ENCODE data around the gene LAIR2. TPM values are rescaled to one million over a fixed set of nuclear protein-coding genes. Genes with fewer than 3 reads are reported as not detected.
"Not testable (repeated sequence)": the region's sequence is repeated elsewhere in the genome, so short reads cannot be mapped to it uniquely, and the experiment has no call there.

The LAIR2 gene
- polyA plus RNA-seq, 3 donors from 2014 or later: 77.7 to 463 (median 183) TPM

GRCh38 chr19:54492568-54492967 is 10.1 kb upstream of the LAIR2 start:
- no peak overlapping the region for H3K27ac Mint-ChIP-seq
- no peak for DNase-seq
- no peak overlapping the region for H3K4me3 Mint-ChIP-seq
- H3K4me1 Mint-ChIP-seq: peaks cover 15 to 20% of the 10 kb centered on the region in 2 donors
- H3K9me3 Mint-ChIP-seq: peaks cover 0 to 3% (median 0%) of the 10 kb centered on the region in 6 donors
- no peaks in the 10 kb centered on the region for H3K36me3 Mint-ChIP-seq
- peaks cover 3 to 14% (median 12%) of the 10 kb centered on the region in 3 donors for H3K27me3 Mint-ChIP-seq (ENCODE audit: low read depth in 3 of 3)

GRCh38 chr19:54493056-54493455 is 9.6 kb upstream of the LAIR2 start:
- H3K4me3 Mint-ChIP-seq, H3K27ac Mint-ChIP-seq, H3K9me3 Mint-ChIP-seq, H3K36me3 Mint-ChIP-seq, DNase-seq: not testable (repeated sequence)
- Mint-ChIP-seq H3K4me1 (peaks cover 20 to 25% of the 10 kb centered on the region in 2 donors), H3K27me3 (ENCODE audit: low read depth in 3 of 3) (peaks cover 5 to 16% (median 12%) of the 10 kb centered on the region in 3 donors)

GRCh38 chr19:54493967-54494585 is 8.6 kb upstream of the LAIR2 start:
- no peak for DNase-seq
- Mint-ChIP-seq H3K27ac (peak overlapping the region in 1 of 6 donors; percentile 7), H3K27me3 (ENCODE audit: low read depth in 3 of 3) (peaks cover 5 to 17% (median 12%) of the 10 kb centered on the region in 3 donors), H3K9me3 (peaks cover 0 to 4% (median 0%) of the 10 kb centered on the region in 6 donors), H3K4me1 (peaks cover 28 to 34% of the 10 kb centered on the region in 2 donors), H3K36me3 (no peaks in the 10 kb centered on the region), H3K4me3 (no peak overlapping the region)

GRCh38 chr19:54495284-54495683 is 7.3 kb upstream of the LAIR2 start:
- Mint-ChIP-seq H3K4me1 (peaks cover 33 to 38% of the 10 kb centered on the region in 2 donors), H3K27me3 (ENCODE audit: low read depth in 3 of 3) (peaks cover 5 to 21% (median 8%) of the 10 kb centered on the region in 3 donors)
- H3K36me3 Mint-ChIP-seq, H3K27ac Mint-ChIP-seq, H3K4me3 Mint-ChIP-seq, H3K9me3 Mint-ChIP-seq, DNase-seq: not testable (repeated sequence)

GRCh38 chr19:54497747-54498450 is 4.7 kb upstream of the LAIR2 start:
- not testable (repeated sequence) for H3K36me3 Mint-ChIP-seq, H3K9me3 Mint-ChIP-seq
- DNase-seq: peak; percentile 39 to 43 (median 41)
- Mint-ChIP-seq H3K27ac (peak overlapping the region in 1 of 6 donors; percentile 28), H3K27me3 (ENCODE audit: low read depth in 3 of 3) (peaks cover 5 to 20% (median 9%) of the 10 kb centered on the region in 3 donors), H3K4me3 (peak overlapping the region; percentile 24 to 71 (median 64)), H3K4me1 (peaks cover 41 to 46% of the 10 kb centered on the region in 2 donors)

- H3K36me3 Mint-ChIP-seq, H3K27ac Mint-ChIP-seq, H3K9me3 Mint-ChIP-seq, DNase-seq: not testable (repeated sequence)
- peaks cover 46% of the 10 kb centered on the region in 2 donors for H3K4me1 Mint-ChIP-seq
- peak overlapping the region in 4 of 5 donors; percentile 24 to 71 (median 64) for H3K4me3 Mint-ChIP-seq
- H3K27me3 Mint-ChIP-seq (ENCODE audit: low read depth in 3 of 3): peaks cover 2 to 18% (median 6%) of the 10 kb centered on the region in 3 donors
These were observed 4.2 kb upstream of the LAIR2 start for GRCh38 chr19:54498451-54498772.

GRCh38 chr19:54505542-54505941 is 2.9 kb downstream of the LAIR2 start:
- peaks cover 65 to 66% of the 10 kb centered on the region in 2 donors for H3K4me1 Mint-ChIP-seq
- peak in 1 of 3 donors; percentile 29 for DNase-seq
- not testable (repeated sequence) for H3K9me3 Mint-ChIP-seq; H3K27me3 Mint-ChIP-seq (ENCODE audit: low read depth in 3 of 3); H3K36me3 Mint-ChIP-seq
- peak overlapping the region; percentile 65 to 92 (median 86) for H3K27ac Mint-ChIP-seq
- H3K4me3 Mint-ChIP-seq: peak overlapping the region; percentile 58 to 85 (median 78)

GRCh38 chr19:54506079-54506478 is 3.4 kb downstream of the LAIR2 start:
- peaks cover 65 to 66% of the 10 kb centered on the region in 2 donors for H3K4me1 Mint-ChIP-seq
- peak overlapping the region; percentile 72 to 85 (median 78) for H3K4me3 Mint-ChIP-seq
- DNase-seq: no peak
- H3K9me3 Mint-ChIP-seq: peaks cover 0 to 1% (median 0%) of the 10 kb centered on the region in 6 donors
- H3K36me3 Mint-ChIP-seq: peaks cover 0 to 5% (median 5%) of the 10 kb centered on the region in 3 donors
- peak overlapping the region; percentile 83 to 91 (median 87) for H3K27ac Mint-ChIP-seq
- peaks cover 0 to 8% (median 6%) of the 10 kb centered on the region in 3 donors for H3K27me3 Mint-ChIP-seq (ENCODE audit: low read depth in 3 of 3)

- not testable (repeated sequence) for H3K27me3 Mint-ChIP-seq (ENCODE audit: low read depth in 3 of 3); H3K9me3 Mint-ChIP-seq; H3K36me3 Mint-ChIP-seq
- H3K4me1 Mint-ChIP-seq: peaks cover 64% of the 10 kb centered on the region in 2 donors
- peak overlapping the region; percentile 72 to 85 (median 78) for H3K4me3 Mint-ChIP-seq
- DNase-seq: peak in 1 of 3 donors; percentile 25
- peak overlapping the region; percentile 83 to 91 (median 87) for H3K27ac Mint-ChIP-seq
These were observed 4.5 kb downstream of the LAIR2 start for GRCh38 chr19:54507038-54507717.

GRCh38 chr19:54507824-54508223 is 5.2 kb downstream of the LAIR2 start:
- peak overlapping the region; percentile 83 to 91 (median 87) for H3K27ac Mint-ChIP-seq

GRCh38 chr19:54508487-54508886 is 5.9 kb downstream of the LAIR2 start:
- DNase-seq, H3K36me3 Mint-ChIP-seq, H3K9me3 Mint-ChIP-seq: not testable (repeated sequence)
- Mint-ChIP-seq H3K27ac (peak overlapping the region in 1 of 6 donors; percentile 88), H3K4me3 (peak overlapping the region in 2 of 5 donors; percentile 74 to 83), H3K27me3 (ENCODE audit: low read depth in 3 of 3) (peaks cover 0 to 10% (median 8%) of the 10 kb centered on the region in 3 donors), H3K4me1 (peaks cover 52 to 57% of the 10 kb centered on the region in 2 donors)

More at GRCh38 chr19:54507824-54508223, 5.2 kb downstream of the LAIR2 start:
- peaks cover 0 to 5% (median 5%) of the 10 kb centered on the region in 3 donors for H3K36me3 Mint-ChIP-seq
- no peak for DNase-seq
- H3K4me1 Mint-ChIP-seq: peaks cover 57 to 58% of the 10 kb centered on the region in 2 donors
- peaks cover 0 to 1% (median 0%) of the 10 kb centered on the region in 6 donors for H3K9me3 Mint-ChIP-seq
- peaks cover 0 to 9% (median 6%) of the 10 kb centered on the region in 3 donors for H3K27me3 Mint-ChIP-seq (ENCODE audit: low read depth in 3 of 3)
- peak overlapping the region; percentile 72 to 85 (median 78) for H3K4me3 Mint-ChIP-seq

GRCh38 chr19:54509200-54509940 is 6.7 kb downstream of the LAIR2 start:
- peak overlapping the region in 1 of 6 donors; percentile 7 for H3K27ac Mint-ChIP-seq
- H3K27me3 Mint-ChIP-seq (ENCODE audit: low read depth in 3 of 3): peaks cover 0 to 10% (median 8%) of the 10 kb centered on the region in 3 donors
- H3K9me3 Mint-ChIP-seq, H3K36me3 Mint-ChIP-seq, DNase-seq: not testable (repeated sequence)
- H3K4me3 Mint-ChIP-seq: peak overlapping the region in 4 of 5 donors; percentile 9 to 51 (median 27)
- H3K4me1 Mint-ChIP-seq: peaks cover 48 to 53% of the 10 kb centered on the region in 2 donors

GRCh38 chr19:54515156-54515555 is 12.5 kb downstream of the LAIR2 start:
- H3K9me3 Mint-ChIP-seq: peaks cover 0 to 4% (median 0%) of the 10 kb centered on the region in 6 donors
- no peak overlapping the region for H3K4me3 Mint-ChIP-seq
- H3K27me3 Mint-ChIP-seq (ENCODE audit: low read depth in 3 of 3): peaks cover 7 to 19% (median 12%) of the 10 kb centered on the region in 3 donors
- peaks cover 0 to 4% (median 0%) of the 10 kb centered on the region in 3 donors for H3K36me3 Mint-ChIP-seq
- no peak for DNase-seq
- H3K4me1 Mint-ChIP-seq: peaks cover 7 to 14% of the 10 kb centered on the region in 2 donors
- no peak overlapping the region for H3K27ac Mint-ChIP-seq
